GM18909 (cell line): ENCODE measurements around the gene FSTL5.
"Not testable (repeated sequence)": the region's sequence is repeated elsewhere in the genome, so short reads cannot be mapped to it uniquely, and the experiment has no call there.

Source experiments
- ATAC-seq: cut with Tn5 transposase; IDR thresholded peaks from one replicate; pipeline ENCODE4 v1.9.1; 2021; ENCODE audit warnings: mild to moderate bottlenecking; ENCODE audit not compliant: unreplicated experiment, poor library complexity

Gene FSTL5

GRCh38 chr4:161758412-161758811, 405.4 kb downstream of the FSTL5 start:
- not testable (repeated sequence) for ATAC-seq

DNA sequence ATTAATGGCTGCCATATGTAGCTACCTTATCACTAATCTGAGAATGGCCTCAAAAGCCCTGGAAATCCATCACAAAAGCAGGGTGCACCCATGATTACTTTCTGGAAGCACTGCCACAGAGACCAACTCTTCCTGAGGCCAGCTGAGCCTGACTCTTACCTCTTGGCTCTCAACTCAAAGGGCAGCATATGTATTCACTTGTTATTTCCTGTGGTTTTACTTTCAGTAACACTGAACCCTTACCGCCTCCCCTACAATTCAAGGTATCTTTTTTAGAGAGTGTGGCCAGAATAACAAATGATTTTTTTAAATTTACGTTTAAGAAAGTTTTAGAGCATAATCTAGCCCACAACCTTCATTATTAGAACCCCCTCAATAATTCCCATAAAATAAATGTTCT, 434.9 kb downstream of the FSTL5 start:
- ATAC-seq, result no peak

DNA sequence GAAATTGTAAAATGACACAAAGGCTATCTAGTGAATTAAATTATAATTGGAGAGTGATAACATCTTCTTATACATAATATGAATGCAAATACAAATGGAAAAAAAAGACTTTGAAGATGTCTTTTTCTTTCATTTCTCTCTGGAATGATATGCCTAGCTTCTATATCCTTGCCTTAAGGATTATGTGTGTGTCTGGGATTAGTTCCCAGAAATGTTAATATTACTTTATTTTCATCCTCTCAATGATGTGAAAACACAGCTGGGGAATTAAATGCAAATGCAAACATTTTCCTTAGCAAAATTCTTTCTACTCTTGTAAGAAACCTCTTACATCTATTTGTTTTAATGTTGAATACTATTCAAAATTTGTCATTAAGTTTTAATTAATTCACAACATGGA, 441.9 kb downstream of the FSTL5 start:
- ATAC-seq, result no peak

GRCh38 chr4:161717084-161717483, 446.7 kb downstream of the FSTL5 start:
- ATAC-seq, result no peak

GRCh38 chr4:161714931-161715330, 448.9 kb downstream of the FSTL5 start:
- no peak for ATAC-seq

GRCh38 chr4:161714022-161714751, 449.6 kb downstream of the FSTL5 start:
- no peak for ATAC-seq

- no peak for ATAC-seq
Measured at GRCh38 chr4:161704653-161705052, 459.1 kb downstream of the FSTL5 start.

DNA sequence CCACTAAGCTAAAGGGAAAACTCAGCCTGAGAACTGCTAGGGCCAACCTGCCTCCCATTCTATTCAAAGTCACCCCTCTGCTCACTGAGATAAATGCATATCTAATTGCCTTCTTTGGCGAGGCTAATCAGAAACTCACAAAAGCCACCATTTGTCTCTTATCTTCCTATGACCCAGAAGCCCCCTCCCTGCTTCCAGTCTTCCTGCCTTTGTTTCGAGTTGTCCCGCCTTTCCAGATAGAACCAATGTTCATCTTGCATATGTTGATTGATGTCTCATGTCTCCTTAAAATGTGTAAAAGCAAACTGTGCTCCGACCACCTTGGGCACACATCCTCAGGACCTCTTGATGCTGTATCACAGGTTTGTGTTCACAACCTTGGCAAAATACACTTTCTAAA, 459.8 kb downstream of the FSTL5 start:
- no peak for ATAC-seq

- no peak for ATAC-seq
Measured at GRCh38 chr4:161702287-161702686, 461.5 kb downstream of the FSTL5 start.

- no peak for ATAC-seq
Measured at GRCh38 chr4:161696944-161697343, 466.9 kb downstream of the FSTL5 start.

DNA sequence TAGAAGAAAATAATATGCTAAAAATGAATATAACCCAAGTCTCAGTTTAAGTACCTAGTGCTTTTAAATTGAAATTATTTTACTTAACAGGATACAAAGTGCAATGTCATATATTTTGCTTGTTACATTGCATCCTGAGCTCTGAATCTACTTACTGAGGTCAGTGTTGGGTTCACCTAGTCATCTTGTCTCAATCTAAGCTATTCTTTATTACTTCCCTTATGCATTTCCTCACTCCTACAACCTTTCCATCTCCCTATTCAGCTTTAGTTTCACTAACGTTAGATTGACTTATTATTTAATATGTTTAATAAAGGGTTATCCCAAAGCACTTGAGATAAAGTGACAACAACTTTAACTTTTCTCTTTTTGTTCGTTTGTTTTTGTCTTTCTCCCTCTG, 483.7 kb downstream of the FSTL5 start:
- no peak for ATAC-seq

DNA sequence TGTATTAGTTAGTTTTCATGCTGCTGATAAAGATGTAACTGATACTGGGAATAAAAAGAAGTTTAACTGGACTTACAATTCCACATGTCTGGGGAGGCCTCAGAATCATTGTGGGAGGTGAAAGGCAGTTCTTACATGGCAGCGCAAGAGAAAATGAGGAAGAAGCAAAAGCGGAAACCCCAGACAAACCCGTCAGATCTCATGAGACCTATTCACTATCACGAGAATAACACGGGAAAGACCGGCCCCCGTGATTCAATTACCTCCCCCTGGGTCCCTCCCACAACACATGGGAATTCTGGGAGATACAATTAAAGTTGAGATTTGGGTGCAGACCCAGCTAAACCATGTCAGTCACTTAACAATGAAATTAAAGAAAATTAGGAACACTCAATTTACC, 499.1 kb downstream of the FSTL5 start:
- ATAC-seq, result no peak

DNA sequence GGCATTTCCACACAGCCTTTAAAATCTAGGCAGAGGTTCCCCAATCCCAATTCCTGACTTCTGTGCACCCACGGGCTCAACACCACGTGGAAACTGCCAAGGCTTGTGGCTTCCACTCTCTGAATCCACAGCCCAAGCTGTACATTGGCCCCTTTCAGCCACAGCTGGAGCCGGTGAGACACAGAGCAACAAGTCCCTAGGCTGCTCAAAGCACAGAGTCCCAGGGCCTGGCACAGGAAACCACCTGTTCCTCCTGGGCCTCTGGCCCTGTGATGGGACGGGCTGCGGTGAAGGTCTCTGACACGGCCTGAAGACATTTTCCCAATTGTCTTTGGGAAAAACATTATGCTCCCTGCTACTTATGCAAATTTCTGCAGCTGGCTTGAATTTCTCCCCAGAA, 500.0 kb downstream of the FSTL5 start:
- no peak for ATAC-seq

- no peak for ATAC-seq
Measured at GRCh38 chr4:161658676-161659075, 505.1 kb downstream of the FSTL5 start.

GRCh38 chr4:161657616-161658015, 506.2 kb downstream of the FSTL5 start:
- ATAC-seq, result no peak

- no peak for ATAC-seq
Measured at GRCh38 chr4:161656594-161656993, 507.2 kb downstream of the FSTL5 start.

GRCh38 chr4:161655148-161655547, 508.7 kb downstream of the FSTL5 start:
- no peak for ATAC-seq

GRCh38 chr4:161653697-161654096, 510.1 kb downstream of the FSTL5 start:
- no peak for ATAC-seq

DNA sequence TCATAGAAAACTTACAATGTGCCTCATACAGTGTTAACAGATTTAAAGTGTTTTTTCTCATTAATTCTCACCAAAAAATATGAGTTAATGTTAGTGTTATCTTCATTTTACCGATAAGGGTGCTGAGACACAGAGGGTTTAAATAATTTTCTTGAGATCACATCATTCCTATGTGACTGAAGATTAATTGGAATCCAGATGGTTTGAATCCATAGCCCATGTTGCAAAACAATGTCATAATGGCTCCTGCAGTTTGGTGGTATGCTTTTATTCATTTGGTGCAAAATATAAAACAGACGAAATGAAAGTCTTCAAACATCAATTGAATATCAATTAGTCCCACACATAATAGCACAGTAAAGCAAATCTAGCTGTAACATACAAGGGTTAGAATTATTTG, 512.2 kb downstream of the FSTL5 start:
- no peak for ATAC-seq

DNA sequence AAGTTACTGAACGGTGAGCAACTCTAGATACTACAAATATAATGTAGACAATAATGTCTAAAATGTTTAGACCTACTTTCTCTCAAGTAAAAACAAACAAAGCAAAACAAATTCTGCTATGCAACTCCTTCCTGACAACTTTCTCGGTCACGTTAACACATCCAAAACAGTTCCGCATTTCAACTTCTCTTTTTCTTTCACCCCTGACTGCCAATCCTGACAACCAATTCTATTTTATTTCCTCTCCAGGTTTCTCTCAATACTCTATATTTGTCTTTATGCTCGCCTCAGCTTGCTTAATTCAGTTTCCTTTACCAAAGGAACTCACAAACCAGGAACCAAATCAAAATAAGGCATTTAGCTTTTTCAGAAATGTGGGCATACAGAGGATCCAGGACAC, 513.0 kb downstream of the FSTL5 start:
- ATAC-seq, result no peak

DNA sequence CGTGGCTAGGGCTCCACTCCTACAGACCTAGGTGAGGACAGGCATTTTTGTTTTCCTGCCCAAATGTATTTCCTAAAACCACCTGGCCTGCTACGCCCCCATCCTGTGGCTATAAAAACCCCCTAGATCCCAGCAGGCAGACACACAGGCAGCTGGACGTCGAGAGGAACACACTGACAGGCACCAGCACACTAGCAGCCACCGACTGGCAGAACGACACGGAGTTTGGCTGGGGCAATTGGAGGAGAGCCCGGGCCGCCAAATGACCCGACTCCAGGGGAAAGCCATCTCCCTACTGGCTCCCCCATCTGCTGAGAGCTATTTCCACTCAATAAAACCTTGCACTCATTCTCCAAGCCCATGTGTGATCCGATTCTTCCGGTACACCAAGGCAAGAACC, 516.0 kb downstream of the FSTL5 start:
- no peak for ATAC-seq

DNA sequence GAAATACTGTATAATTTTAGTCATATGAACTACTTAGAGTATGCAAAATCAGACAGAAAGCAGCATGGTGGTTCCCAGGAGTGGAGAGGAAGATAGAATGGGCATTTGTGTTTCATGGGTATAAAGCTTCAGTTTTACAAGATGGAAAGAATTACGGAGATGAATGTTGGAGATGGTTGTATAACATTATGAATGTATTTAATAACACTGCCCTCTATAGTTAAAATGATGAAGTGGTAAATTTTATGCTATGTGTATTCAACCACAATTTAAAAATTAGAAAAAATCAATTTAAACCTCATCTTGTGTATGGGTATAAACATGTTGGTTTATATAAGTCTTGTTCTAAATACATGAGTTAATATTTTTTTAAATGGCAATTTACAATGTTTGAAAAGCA, 521.1 kb downstream of the FSTL5 start:
- ATAC-seq, result no peak
